ENCODE measurements around the gene SLC45A1.

DNA sequence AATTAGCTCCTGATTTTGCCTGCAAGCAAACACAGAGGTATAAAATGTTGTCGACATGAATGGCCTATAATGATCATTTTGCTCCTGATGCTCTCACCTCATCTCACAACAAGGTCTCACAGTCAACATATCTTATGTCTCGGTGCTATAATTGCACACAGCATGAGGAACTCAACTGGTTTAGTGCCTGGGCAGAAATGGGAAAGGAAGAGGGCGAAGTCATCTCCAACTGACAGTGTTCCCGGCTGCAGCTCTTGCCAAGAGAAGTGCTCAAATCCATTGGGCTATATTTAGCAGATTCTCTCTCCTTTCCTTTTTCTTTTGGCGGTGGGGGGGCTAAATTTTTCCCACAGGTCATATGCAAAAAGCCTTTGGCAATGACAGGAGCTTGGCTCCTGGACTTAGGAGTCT, 53.0 kb downstream of the SLC45A1 start:
- TF ChIP-seq, protein P1, sequence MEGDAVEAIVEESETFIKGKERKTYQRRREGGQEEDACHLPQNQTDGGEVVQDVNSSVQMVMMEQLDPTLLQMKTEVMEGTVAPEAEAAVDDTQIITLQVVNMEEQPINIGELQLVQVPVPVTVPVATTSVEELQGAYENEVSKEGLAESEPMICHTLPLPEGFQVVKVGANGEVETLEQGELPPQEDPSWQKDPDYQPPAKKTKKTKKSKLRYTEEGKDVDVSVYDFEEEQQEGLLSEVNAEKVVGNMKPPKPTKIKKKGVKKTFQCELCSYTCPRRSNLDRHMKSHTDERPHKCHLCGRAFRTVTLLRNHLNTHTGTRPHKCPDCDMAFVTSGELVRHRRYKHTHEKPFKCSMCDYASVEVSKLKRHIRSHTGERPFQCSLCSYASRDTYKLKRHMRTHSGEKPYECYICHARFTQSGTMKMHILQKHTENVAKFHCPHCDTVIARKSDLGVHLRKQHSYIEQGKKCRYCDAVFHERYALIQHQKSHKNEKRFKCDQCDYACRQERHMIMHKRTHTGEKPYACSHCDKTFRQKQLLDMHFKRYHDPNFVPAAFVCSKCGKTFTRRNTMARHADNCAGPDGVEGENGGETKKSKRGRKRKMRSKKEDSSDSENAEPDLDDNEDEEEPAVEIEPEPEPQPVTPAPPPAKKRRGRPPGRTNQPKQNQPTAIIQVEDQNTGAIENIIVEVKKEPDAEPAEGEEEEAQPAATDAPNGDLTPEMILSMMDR (IDR thresholded peaks at IDR 0.05), result no peak
- TF ChIP-seq POLR2A (IDR thresholded peaks at IDR 0.05), result peak in 1 of 2 donors; percentile 20

All from heart left ventricle (tissue), 13 donors.